ENCODE results near the gene PSPH. TPM values are rescaled to one million over a fixed set of nuclear protein-coding genes. Genes with fewer than 3 reads are reported as not detected.
A peak's percentile ranks its signal among the peaks of the same experiment; 100 is the strongest.

The PSPH gene
- 20.3 and 24.2 TPM in 2 replicates for total RNA-seq
- polyA plus RNA-seq, result 10.3 and 11.8 TPM in 2 replicates
- 27.5 and 28.8 TPM in 2 replicates for polyA plus RNA-seq (2011; cell fraction: cytosol; rRNA removed)
- polyA plus RNA-seq (2011; cell fraction: nucleus; rRNA removed), result 13.0 and 15.2 TPM in 2 replicates
- 14.5 and 16.5 TPM in 2 replicates for polyA plus RNA-seq (2012)
- polyA minus RNA-seq, result 18.8 and 32.3 TPM in 2 replicates
- 40.7 TPM for polyA minus RNA-seq (2011; cell fraction: cytosol; rRNA and poly(A)+ RNA removed)
- polyA minus RNA-seq (2011; cell fraction: nucleus; rRNA and poly(A)+ RNA removed), result 9.5 and 12.7 TPM in 2 replicates
- Bru-seq, nascent RNA, result percentile 51 among the genes with signal in this experiment
- BruChase-seq, experiment 1, labeled RNA remaining after a 6-hour chase, result percentile 59 among the genes with signal in this experiment
- percentile 52 among the genes with signal in this experiment for BruChase-seq, experiment 2, labeled RNA remaining after a 2-hour chase
- long read RNA-seq, partial matches to known transcripts, result 30 of 55 reads
- long read RNA-seq, other reads (novel, unspliced or antisense), result 21 of 55 reads

DNA sequence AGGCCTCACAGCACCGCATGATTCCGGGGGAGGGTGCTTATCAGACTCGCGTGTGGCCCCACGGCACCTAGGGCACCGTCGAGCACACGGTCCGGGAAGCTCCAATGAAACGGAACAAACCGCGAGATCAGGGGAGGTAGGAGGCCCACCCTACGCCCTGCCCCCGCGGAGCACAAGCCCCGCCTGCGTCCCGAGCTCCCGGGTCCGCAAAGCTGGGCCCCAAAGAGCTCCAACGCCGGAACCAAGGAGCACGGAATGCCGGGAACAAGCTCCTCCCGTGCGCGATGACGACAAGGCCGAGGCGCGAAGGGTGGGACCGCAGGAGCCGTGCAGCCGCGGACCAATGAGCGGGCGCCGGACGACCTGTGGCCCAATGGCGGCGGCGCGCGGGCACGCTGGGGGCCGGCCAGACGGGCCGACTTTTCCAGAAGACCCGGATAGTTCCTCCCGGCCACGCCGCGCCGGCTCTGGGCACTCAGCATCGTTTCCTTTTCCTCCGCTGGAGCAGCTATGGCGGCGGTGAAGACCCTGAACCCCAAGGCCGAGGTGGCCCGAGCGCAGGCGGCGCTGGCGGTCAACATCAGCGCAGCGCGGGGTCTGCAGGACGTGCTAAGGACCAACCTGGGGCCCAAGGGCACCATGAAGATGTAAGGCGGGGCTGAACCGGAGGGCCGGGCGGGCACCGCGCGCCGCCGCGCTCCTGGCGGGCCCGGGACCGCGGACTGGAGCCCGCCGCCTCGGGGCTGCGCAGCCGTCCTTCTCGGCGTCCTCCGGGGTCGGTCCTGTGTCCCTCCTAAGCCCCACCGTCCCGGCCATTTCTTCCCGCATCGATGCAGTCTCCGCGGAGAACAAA, at the start of gene PSPH, which contains the start of gene CCT6A:
Gene PSPH (minus strand): TSS at position 106 of the 853 bp plus-strand sequence. CDS start 30,232 bp downstream, outside the sequence.
Gene CCT6A (plus strand): TSS at position 427 of the 853 bp plus-strand sequence. CDS start 84 bp downstream, at position 511.
- Histone ChIP-seq H3K27me3 (ENCODE audit: control insufficient read depth in 2 of 2, insufficient read depth in 2 of 2, low read length in 2 of 2) (no peaks in the 10 kb centered on the region), H3K9me1 (replicated peaks; ENCODE audit: control insufficient read depth, extremely low read depth, insufficient read depth, low read length) (no peaks in the 10 kb centered on the region), H3K9ac (replicated peaks; ENCODE audit: extremely low read depth, insufficient read depth, low read length) (peak within 1 kb of the TSS; percentile 98), H3K4me2 (ENCODE audit: insufficient read depth, low read length) (peak within 1 kb of the TSS; percentile 100), H3K79me2 (ENCODE audit: control insufficient read depth, insufficient read depth, low read length) (peaks cover 54% of the 10 kb centered on the region), H3K36me3 (ENCODE audit: control insufficient read depth in 2 of 2, extremely low read depth in 1 of 2, insufficient read depth in 2 of 2, low read length in 2 of 2) (peaks cover 8 to 11% of the 10 kb centered on the region in 2 experiments), H3K9me3 (replicated peaks; ENCODE audit: control insufficient read depth, insufficient read depth, low read length) (no peaks in the 10 kb centered on the region), H3K4me1 (ENCODE audit: control insufficient read depth, extremely low read depth, insufficient read depth, low read length) (peaks cover 45% of the 10 kb centered on the region), H3K4me3 (replicated peaks in 1 of 3; ENCODE audit: insufficient read depth in 1 of 3, low read depth in 1 of 3, low read length in 3 of 3) (peak within 1 kb of the TSS; percentile 86 to 99 (median 88)), H3K27ac (ENCODE audit: insufficient read depth, low read depth, low read length) (peak within 1 kb of the TSS; percentile 83), H4K20me1 (replicated peaks; ENCODE audit: control insufficient read depth, extremely low read depth, insufficient read depth, low read length) (no peaks in the 10 kb centered on the region), H2AFZ (ENCODE audit: low read depth, low read length) (peak within 1 kb of the TSS; percentile 30)
- ChIA-PET POLR2A (interaction anchor here (0.6 to 1.9 kb wide), 9 partner anchors 8 to 86 kb away, joined by 3 to 27 read pairs (median 7); partner anchors contain the start of genes CHCHD2 and SUMF2), CTCF (interaction anchor here (0.9 to 2.5 kb wide), 13 partner anchors 9 to 410 kb away, joined by 3 to 17 read pairs (median 5); partner anchors contain the start of gene NIPSNAP2)
- intact Hi-C loops (cut with micrococcal nuclease), result loop anchor here (1.0 to 5.0 kb wide), 6 partner anchors 13 to 684 kb away; partner anchors contain the start of genes LANCL2, NIPSNAP2 and SUMF2
- peak; percentile 96 for FAIRE-seq
- peak; percentile 99 for DNase-seq (ENCODE audit: low read depth, low spot score)
- TF ChIP-seq, protein P1, sequence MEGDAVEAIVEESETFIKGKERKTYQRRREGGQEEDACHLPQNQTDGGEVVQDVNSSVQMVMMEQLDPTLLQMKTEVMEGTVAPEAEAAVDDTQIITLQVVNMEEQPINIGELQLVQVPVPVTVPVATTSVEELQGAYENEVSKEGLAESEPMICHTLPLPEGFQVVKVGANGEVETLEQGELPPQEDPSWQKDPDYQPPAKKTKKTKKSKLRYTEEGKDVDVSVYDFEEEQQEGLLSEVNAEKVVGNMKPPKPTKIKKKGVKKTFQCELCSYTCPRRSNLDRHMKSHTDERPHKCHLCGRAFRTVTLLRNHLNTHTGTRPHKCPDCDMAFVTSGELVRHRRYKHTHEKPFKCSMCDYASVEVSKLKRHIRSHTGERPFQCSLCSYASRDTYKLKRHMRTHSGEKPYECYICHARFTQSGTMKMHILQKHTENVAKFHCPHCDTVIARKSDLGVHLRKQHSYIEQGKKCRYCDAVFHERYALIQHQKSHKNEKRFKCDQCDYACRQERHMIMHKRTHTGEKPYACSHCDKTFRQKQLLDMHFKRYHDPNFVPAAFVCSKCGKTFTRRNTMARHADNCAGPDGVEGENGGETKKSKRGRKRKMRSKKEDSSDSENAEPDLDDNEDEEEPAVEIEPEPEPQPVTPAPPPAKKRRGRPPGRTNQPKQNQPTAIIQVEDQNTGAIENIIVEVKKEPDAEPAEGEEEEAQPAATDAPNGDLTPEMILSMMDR (IDR thresholded peaks at IDR 0.05; ENCODE audit: extremely low read depth in 1 of 2, insufficient read depth in 1 of 2, low read depth in 1 of 2, low read length in 2 of 2), result no peak
- TF ChIP-seq FOS (IDR thresholded peaks at IDR 0.05; ENCODE audit: borderline replicate concordance, insufficient read depth, low read length), result no peak
- TF ChIP-seq GATA2 (IDR thresholded peaks at IDR 0.05; ENCODE audit: insufficient read depth, insufficient read length, low read depth, low read length), result no peak
- TF ChIP-seq POLR2AphosphoS5 (IDR thresholded peaks at IDR 0.05; ENCODE audit: insufficient read depth, low read depth, low read length), result peak; percentile 90
- no peak for TF ChIP-seq EZH2 (IDR thresholded peaks at IDR 0.05; ENCODE audit: borderline replicate concordance, low read depth, low read length, severe bottlenecking)
- TF ChIP-seq, protein P2, sequence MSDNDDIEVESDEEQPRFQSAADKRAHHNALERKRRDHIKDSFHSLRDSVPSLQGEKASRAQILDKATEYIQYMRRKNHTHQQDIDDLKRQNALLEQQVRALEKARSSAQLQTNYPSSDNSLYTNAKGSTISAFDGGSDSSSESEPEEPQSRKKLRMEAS (IDR thresholded peaks at IDR 0.05; ENCODE audit: insufficient read depth, insufficient read length), result no peak
- peak; percentile 42 for TF ChIP-seq MYC (IDR thresholded peaks at IDR 0.05; ENCODE audit: low read depth, low read length)
- TF ChIP-seq POLR2A (IDR thresholded peaks at IDR 0.05; ENCODE audit: low read depth, low read length), result peak; percentile 88
- TF ChIP-seq JUN (IDR thresholded peaks at IDR 0.05; ENCODE audit: borderline replicate concordance, insufficient read depth, insufficient read length, low read depth), result no peak
- dilution Hi-C loops (cut with MboI; ENCODE audit: extremely low pct_ligation_motif_present, low sequenced_read_pairs), result no loop called here
- TSS peak; percentile 30 for BruUV-seq (replicated peaks)

All from endothelial cell of umbilical vein (primary cell).